Fibroblast of villous mesenchyme (primary cell): ENCODE measurements around the gene MSH2. TPM values are rescaled to one million over a fixed set of nuclear protein-coding genes. Genes with fewer than 3 reads are reported as not detected.

Experiments
- DNase-seq: peaks from one replicate; pipeline ENCODE4 v3.0.0-alpha.2; 2010; ENCODE audit warnings: low read depth
- H3K4me3 ChIP-seq: 2 replicates; pipeline ENCODE4 v1.5.1; 2011; ENCODE audit warnings: low read depth, mild to moderate bottlenecking, low read length
- CTCF ChIP-seq: IDR thresholded peaks from 2 replicates; pipeline ENCODE4 v1.5.1; 2012; ENCODE audit warnings: low read depth, mild to moderate bottlenecking, low read length; ENCODE audit not compliant: insufficient read depth
- total RNA-seq: library from RNA; depleted of rRNA; stranded (reverse); fragments of >200 nt; gene quantifications from 2 replicates; pipeline ENCODE4 v1.2.3, GENCODE V29; 2012

MSH2 gene
- total RNA-seq, 1 donor, result 22.9 TPM

GRCh38 chr2:47490406-47490805 is 87.5 kb downstream of the MSH2 start:
- DNase-seq, result peak; percentile 32
- no peak for TF ChIP-seq CTCF
- H3K4me3 ChIP-seq, result no peak overlapping the region

- DNase-seq, result no peak
- no peak overlapping the region for H3K4me3 ChIP-seq
- TF ChIP-seq CTCF, result no peak
These were observed 90.5 kb downstream of the MSH2 start for GRCh38 chr2:47493317-47494035.

- DNase-seq, result no peak
- TF ChIP-seq CTCF, result no peak
- H3K4me3 ChIP-seq, result no peak overlapping the region
These were observed 91.5 kb downstream of the MSH2 start for GRCh38 chr2:47494267-47495130.

- TF ChIP-seq CTCF, result no peak
- H3K4me3 ChIP-seq, result no peak overlapping the region
- DNase-seq, result no peak
These were observed 95.0 kb downstream of the MSH2 start for GRCh38 chr2:47497843-47498460.

GRCh38 chr2:47499093-47499492 is 96.1 kb downstream of the MSH2 start:
- H3K4me3 ChIP-seq, result no peak overlapping the region
- no peak for DNase-seq
- no peak for TF ChIP-seq CTCF

GRCh38 chr2:47499621-47500309 is 96.8 kb downstream of the MSH2 start:
- no peak for TF ChIP-seq CTCF
- no peak overlapping the region for H3K4me3 ChIP-seq
- DNase-seq, result no peak
